Activated naive CD4-positive, alpha-beta T cell treated with anti-CD3 and anti-CD28 coated beads, Interleukin-2, amount 50 U/mL, for 72 hours (primary cell): ENCODE results near the gene SAMHD1. TPM values are rescaled to one million over a fixed set of nuclear protein-coding genes. Genes with fewer than 3 reads are reported as not detected.

ENCODE experiments used
- ATAC-seq, 2 donors: fragments of 150-1000 bp; cut with Tn5 transposase; 2 replicates each; pipeline ENCODE4 v1.10.0; 2021; ENCODE audit warnings: mild to moderate bottlenecking in 2 of 2, moderate library complexity in 2 of 2
- DNase-seq, 2 donors: peaks; one replicate each; pipeline ENCODE4 v3.0.0; 2021 to 2022; ENCODE audit warnings: low spot score in 2 of 2
- H3K27ac Mint-ChIP-seq, 2 donors: one replicate each; pipeline ENCODE4 v1.8.0; 2022; ENCODE audit warnings: mild to moderate bottlenecking in 2 of 2, mixed read lengths in 2 of 2
- H3K36me3 Mint-ChIP-seq, 2 donors: one replicate each; pipeline ENCODE4 v1.8.0; 2022; ENCODE audit warnings: mixed read lengths in 2 of 2
- H3K9me3 Mint-ChIP-seq, 2 donors: one replicate each; pipeline ENCODE4 v1.8.0; 2022; ENCODE audit warnings: mixed read lengths in 2 of 2
- total RNA-seq, 2 donors: library from RNA; stranded (reverse); gene quantifications; one replicate each; pipeline ENCODE4 v1.2.3, GENCODE V29; 2022

The SAMHD1 gene
- total RNA-seq, 2 donors from 2014 or later, result 50.2 to 56.3 TPM

GRCh38 chr20:36872852-36873251 is 78.7 kb downstream of the SAMHD1 start:
- DNase-seq (no peak), ATAC-seq (no peak)
- no peaks in the 10 kb centered on the region for H3K36me3 Mint-ChIP-seq
- H3K9me3 Mint-ChIP-seq, result no peaks in the 10 kb centered on the region
- no peak overlapping the region for H3K27ac Mint-ChIP-seq

GRCh38 chr20:36871640-36872570 is 79.6 kb downstream of the SAMHD1 start:
- Mint-ChIP-seq H3K27ac (peak overlapping the region in 1 of 2 donors; percentile 36), H3K36me3 (no peaks in the 10 kb centered on the region), H3K9me3 (no peaks in the 10 kb centered on the region)
- DNase-seq, result no peak
- peak in 1 of 2 donors; percentile 37 for ATAC-seq

- ATAC-seq, result no peak
These were observed 84.6 kb downstream of the SAMHD1 start for GRCh38 chr20:36866681-36867495.

GRCh38 chr20:36866164-36866563 is 85.3 kb downstream of the SAMHD1 start:
- Mint-ChIP-seq H3K36me3 (no peaks in the 10 kb centered on the region), H3K9me3 (no peaks in the 10 kb centered on the region), H3K27ac (no peak overlapping the region)
- DNase-seq (no peak), ATAC-seq (no peak)

More at GRCh38 chr20:36866681-36867495, 84.6 kb downstream of the SAMHD1 start:
- no peaks in the 10 kb centered on the region for H3K9me3 Mint-ChIP-seq
- H3K27ac Mint-ChIP-seq, result no peak overlapping the region
- no peak for DNase-seq
- H3K36me3 Mint-ChIP-seq, result no peaks in the 10 kb centered on the region

GRCh38 chr20:36865861-36866149 is 85.7 kb downstream of the SAMHD1 start:
- Mint-ChIP-seq H3K9me3 (no peaks in the 10 kb centered on the region), H3K36me3 (no peaks in the 10 kb centered on the region), H3K27ac (no peak overlapping the region)
- DNase-seq (no peak), ATAC-seq (no peak)

GRCh38 chr20:36865076-36865860 is 86.2 kb downstream of the SAMHD1 start:
- no peaks in the 10 kb centered on the region for H3K9me3 Mint-ChIP-seq
- H3K36me3 Mint-ChIP-seq, result no peaks in the 10 kb centered on the region
- DNase-seq, result no peak
- no peak overlapping the region for H3K27ac Mint-ChIP-seq
- ATAC-seq, result no peak

- ATAC-seq (peak; percentile 58 to 68), DNase-seq (peak in 1 of 2 donors; percentile 13)
- Mint-ChIP-seq H3K9me3 (no peaks in the 10 kb centered on the region), H3K27ac (no peak overlapping the region), H3K36me3 (no peaks in the 10 kb centered on the region)
These were observed 88.4 kb downstream of the SAMHD1 start for GRCh38 chr20:36862857-36863668.

GRCh38 chr20:36861875-36862801 is 89.4 kb downstream of the SAMHD1 start:
- no peak overlapping the region for H3K27ac Mint-ChIP-seq
- DNase-seq (no peak), ATAC-seq (no peak)
- H3K9me3 Mint-ChIP-seq, result no peaks in the 10 kb centered on the region
- H3K36me3 Mint-ChIP-seq, result no peaks in the 10 kb centered on the region

GRCh38 chr20:36861625-36861874 is 90.0 kb downstream of the SAMHD1 start:
- Mint-ChIP-seq H3K36me3 (no peaks in the 10 kb centered on the region), H3K9me3 (no peaks in the 10 kb centered on the region), H3K27ac (no peak overlapping the region)
- DNase-seq, result no peak
- ATAC-seq, result no peak

- no peak overlapping the region for H3K27ac Mint-ChIP-seq
- ATAC-seq (no peak), DNase-seq (no peak)
- H3K36me3 Mint-ChIP-seq, result no peaks in the 10 kb centered on the region
- no peaks in the 10 kb centered on the region for H3K9me3 Mint-ChIP-seq
These were observed 90.5 kb downstream of the SAMHD1 start for GRCh38 chr20:36860811-36861624.

GRCh38 chr20:36860339-36860738 is 91.2 kb downstream of the SAMHD1 start:
- ATAC-seq (no peak), DNase-seq (no peak)
- no peaks in the 10 kb centered on the region for H3K36me3 Mint-ChIP-seq
- H3K9me3 Mint-ChIP-seq, result no peaks in the 10 kb centered on the region
- no peak overlapping the region for H3K27ac Mint-ChIP-seq

GRCh38 chr20:36859700-36860330 is 91.7 kb downstream of the SAMHD1 start:
- Mint-ChIP-seq H3K9me3 (no peaks in the 10 kb centered on the region), H3K36me3 (no peaks in the 10 kb centered on the region), H3K27ac (no peak overlapping the region)
- no peak for ATAC-seq
- DNase-seq, result no peak

GRCh38 chr20:36859282-36859555 is 92.3 kb downstream of the SAMHD1 start:
- no peak for ATAC-seq
- Mint-ChIP-seq H3K36me3 (no peaks in the 10 kb centered on the region), H3K27ac (no peak overlapping the region), H3K9me3 (no peaks in the 10 kb centered on the region)
- DNase-seq, result no peak

GRCh38 chr20:36856691-36857635 is 94.5 kb downstream of the SAMHD1 start:
- no peaks in the 10 kb centered on the region for H3K9me3 Mint-ChIP-seq
- peak overlapping the region; percentile 2 to 11 for H3K27ac Mint-ChIP-seq
- ATAC-seq (peak; percentile 58 to 65), DNase-seq (peak in 1 of 2 donors; percentile 43)
- H3K36me3 Mint-ChIP-seq, result no peaks in the 10 kb centered on the region
